ENCODE measurements around the gene UNC50.

DNA sequence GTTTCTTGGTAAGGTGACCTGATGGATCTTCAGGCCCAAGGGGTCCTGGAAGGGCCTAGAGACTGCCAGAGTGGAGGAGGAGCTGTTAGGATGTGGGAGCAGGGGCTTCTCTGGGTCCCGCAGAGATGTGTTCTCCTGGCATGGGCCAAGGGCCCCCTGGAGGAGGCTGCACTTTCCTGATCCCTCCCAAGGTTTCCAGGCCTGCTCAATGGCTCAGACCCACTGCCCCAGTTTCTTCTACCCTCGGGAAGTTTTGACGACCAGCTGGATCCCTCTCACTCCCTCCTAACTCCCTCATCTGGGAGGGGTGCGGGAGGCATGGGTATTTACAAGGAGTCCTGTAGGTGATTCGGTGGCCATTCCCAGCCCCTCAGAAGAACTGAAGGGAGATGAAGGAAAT is 36.2 kb upstream of the UNC50 start:
- TF ChIP-seq, protein P1, sequence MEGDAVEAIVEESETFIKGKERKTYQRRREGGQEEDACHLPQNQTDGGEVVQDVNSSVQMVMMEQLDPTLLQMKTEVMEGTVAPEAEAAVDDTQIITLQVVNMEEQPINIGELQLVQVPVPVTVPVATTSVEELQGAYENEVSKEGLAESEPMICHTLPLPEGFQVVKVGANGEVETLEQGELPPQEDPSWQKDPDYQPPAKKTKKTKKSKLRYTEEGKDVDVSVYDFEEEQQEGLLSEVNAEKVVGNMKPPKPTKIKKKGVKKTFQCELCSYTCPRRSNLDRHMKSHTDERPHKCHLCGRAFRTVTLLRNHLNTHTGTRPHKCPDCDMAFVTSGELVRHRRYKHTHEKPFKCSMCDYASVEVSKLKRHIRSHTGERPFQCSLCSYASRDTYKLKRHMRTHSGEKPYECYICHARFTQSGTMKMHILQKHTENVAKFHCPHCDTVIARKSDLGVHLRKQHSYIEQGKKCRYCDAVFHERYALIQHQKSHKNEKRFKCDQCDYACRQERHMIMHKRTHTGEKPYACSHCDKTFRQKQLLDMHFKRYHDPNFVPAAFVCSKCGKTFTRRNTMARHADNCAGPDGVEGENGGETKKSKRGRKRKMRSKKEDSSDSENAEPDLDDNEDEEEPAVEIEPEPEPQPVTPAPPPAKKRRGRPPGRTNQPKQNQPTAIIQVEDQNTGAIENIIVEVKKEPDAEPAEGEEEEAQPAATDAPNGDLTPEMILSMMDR (IDR thresholded peaks at IDR 0.05; ENCODE audit: insufficient read depth, low read length, poor library complexity, severe bottlenecking), result no peak
- TF ChIP-seq EZH2phosphoT487 (conservative IDR thresholded peaks at IDR 0.05; ENCODE audit: low read length), result no peak

Data from SU-DHL-6 (cell line).